Heart left ventricle (tissue), 16 donors: ENCODE data around the gene CDH13. TPM values are rescaled to one million over a fixed set of nuclear protein-coding genes. Genes with fewer than 3 reads are reported as not detected.
A peak's percentile ranks its signal among the peaks of the same experiment; 100 is the strongest.

Experiments
- ATAC-seq, 4 donors: fragments of 200-7000 bp; cut with Tn5 transposase; one replicate each; pipeline ENCODE4 v1.9.1; 2020 to 2022; ENCODE audit warnings: moderate library complexity in 4 of 4, mild to moderate bottlenecking in 3 of 4, moderate number of reproducible peaks in 1 of 4
- DNase-seq, 5 donors: peaks; one replicate each; pipeline ENCODE4 v3.0.0-alpha.2; 2020
- H3K27ac ChIP-seq, 12 donors: fragments of 200-600 bp; sonication (generic) in 4 of 12; one replicate each; pipeline versions ENCODE4 v1.5.0 to v1.8.0; 2016 to 2022; ENCODE audit warnings: mild to moderate bottlenecking in 2 of 12
- H3K27me3 ChIP-seq, 9 donors: fragments of 200-600 bp; sonication (generic) in 2 of 9; one replicate each; pipeline versions ENCODE4 v1.5.1 to v1.8.0; 2016 to 2022; ENCODE audit warnings: mild to moderate bottlenecking in 3 of 9
- H3K36me3 ChIP-seq, 9 donors: fragments of 200-600 bp; sonication (generic) in 2 of 9; one replicate each; pipeline versions ENCODE4 v1.5.0 to v1.8.0; 2018 to 2022; ENCODE audit warnings: mild to moderate bottlenecking in 2 of 9
- H3K4me1 ChIP-seq, 12 donors: fragments of 200-600 bp; sonication (generic) in 4 of 12; one replicate each; pipeline versions ENCODE4 v1.5.0 to v1.8.0; 2016 to 2022; ENCODE audit warnings: mild to moderate bottlenecking in 3 of 12
- H3K4me3 ChIP-seq, 12 donors: fragments of 200-600 bp; sonication (generic) in 4 of 12; one replicate each; pipeline versions ENCODE4 v1.5.0 to v1.8.0; 2017 to 2022; ENCODE audit warnings: mild to moderate bottlenecking in 9 of 12, moderate library complexity in 4 of 12
- H3K9me3 ChIP-seq, 12 donors: fragments of 200-600 bp; sonication (generic) in 4 of 12; one replicate each; pipeline versions ENCODE4 v1.5.0 to v1.8.0; 2016 to 2022; ENCODE audit warnings: mild to moderate bottlenecking in 1 of 12
- POLR2A ChIP-seq, 2 donors: fragments of 450-650 bp; IDR thresholded peaks; one replicate each; pipeline ENCODE4 v1.6.1; 2017; ENCODE audit warnings: antibody characterized with exemption in 2 of 2, mild to moderate bottlenecking in 2 of 2, moderate library complexity in 2 of 2
- WGBS, 4 donors: extraction: QIAGEN DNeasy Blood & Tissue Kit in 2 of 4; methylation state at CpG; one replicate each; pipeline versions ENCODE4 v1.1.5 to v1.1.7; 2013 to 2018; 5-methylcytosine and 5-hydroxymethylcytosine counted together
- intact Hi-C, 10 donors: fragments of 100-400 bp; cut with DNase I; formaldehyde crosslinking; loops; one replicate each; pipeline versions ENCODE4 v1.11.1 to v1.14.2; 2022
- polyA plus RNA-seq, 2 donors: library from polyadenylated mRNA; stranded (reverse); fragments of 200-250 nt; gene quantifications; one replicate each; pipeline ENCODE4 v1.2.3, GENCODE V29; 2013
- total RNA-seq, 9 donors: library from RNA; depleted of rRNA in 2 of 9; stranded (reverse); fragments of >200 nt in 2 of 9; fragmentation: NEBNext Ultra II Directional in 3 of 9; extraction: Animal tissue kit (Norgen Biotek cat#: 25700) in 3 of 9; gene quantifications; one replicate each; pipeline versions ENCODE4 v1.1.0 to v1.2.4, GENCODE V29; 2016 to 2023
- TF ChIP-seq, protein P1 (sequence below), 12 donors: fragments of 200-600 bp; sonication (generic) in 4 of 12; IDR thresholded peaks; one replicate each; pipeline versions ENCODE4 v1.5.0 to v1.8.0; 2018 to 2022; ENCODE audit warnings: antibody characterized with exemption in 12 of 12, mild to moderate bottlenecking in 5 of 12
- donor health status: ischemic (EF 13 %, LVEDD 7.1; RV severe dilation, severe dysfunction).
- donor health status: healthy with polysubstance abuse.
- donor health status: DM: no; HTN: yes; CAD: no.
- donor health status: DM: no; HTN: no; CAD: no.
- donor health status: ischemic (EF 25% LVEDD 6.9; RV normal size, moderate dysfunction).
- donor health status: ischemic (EF 25% LVEDD 5.7; RV mildly dilated, moderate dysfunction).
- donor health status: healthy.
- donor health status: DM: yes; HTN: yes; CAD: no.
- donor health status: ischemic (EF 35%, LVEDD 5.7; RV mildly dilated, moderate dysfunction).
- donor health status: nonischemic (EF 11% LVEDD 7.7; RV severe dilation, severe dysfunction).
- donor health status: DM: yes; HTN: yes; CAD: no.
- donor health status: PGD.
- donor health status: ischemic (EF 29% LVEDD 5.4; RV normal size, mild dysfunction).
- donor health status: nonischemic (EF 23%, LVEDD 6.1; RV moderate dilation, normal function).

CDH13 gene
- total and polyA plus RNA-seq, 11 donors: 15.0 to 172 (median 137) TPM

GRCh38 chr16:82830944-82831343 is 204.2 kb downstream of the CDH13 start:
- ATAC-seq (no peak), DNase-seq (no peak)
- no peak for TF ChIP-seq POLR2A (IDR thresholded peaks at IDR 0.05)
- TF ChIP-seq, protein P1, sequence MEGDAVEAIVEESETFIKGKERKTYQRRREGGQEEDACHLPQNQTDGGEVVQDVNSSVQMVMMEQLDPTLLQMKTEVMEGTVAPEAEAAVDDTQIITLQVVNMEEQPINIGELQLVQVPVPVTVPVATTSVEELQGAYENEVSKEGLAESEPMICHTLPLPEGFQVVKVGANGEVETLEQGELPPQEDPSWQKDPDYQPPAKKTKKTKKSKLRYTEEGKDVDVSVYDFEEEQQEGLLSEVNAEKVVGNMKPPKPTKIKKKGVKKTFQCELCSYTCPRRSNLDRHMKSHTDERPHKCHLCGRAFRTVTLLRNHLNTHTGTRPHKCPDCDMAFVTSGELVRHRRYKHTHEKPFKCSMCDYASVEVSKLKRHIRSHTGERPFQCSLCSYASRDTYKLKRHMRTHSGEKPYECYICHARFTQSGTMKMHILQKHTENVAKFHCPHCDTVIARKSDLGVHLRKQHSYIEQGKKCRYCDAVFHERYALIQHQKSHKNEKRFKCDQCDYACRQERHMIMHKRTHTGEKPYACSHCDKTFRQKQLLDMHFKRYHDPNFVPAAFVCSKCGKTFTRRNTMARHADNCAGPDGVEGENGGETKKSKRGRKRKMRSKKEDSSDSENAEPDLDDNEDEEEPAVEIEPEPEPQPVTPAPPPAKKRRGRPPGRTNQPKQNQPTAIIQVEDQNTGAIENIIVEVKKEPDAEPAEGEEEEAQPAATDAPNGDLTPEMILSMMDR (IDR thresholded peaks at IDR 0.05): no peak
- intact Hi-C loops: no loop called here
- H3K4me3 ChIP-seq: no peak overlapping the region
- 85 to 98% (median 93%) methylated on average over 7 of the region's 7 CpGs for WGBS, 4 donors
- no peaks in the 10 kb centered on the region for H3K9me3 ChIP-seq
- H3K4me1 ChIP-seq: peaks cover 0 to 23% (median 5%) of the 10 kb centered on the region in 12 donors
- no peaks in the 10 kb centered on the region for H3K27me3 ChIP-seq
- H3K36me3 ChIP-seq: no peaks in the 10 kb centered on the region
- no peak overlapping the region for H3K27ac ChIP-seq

DNA sequence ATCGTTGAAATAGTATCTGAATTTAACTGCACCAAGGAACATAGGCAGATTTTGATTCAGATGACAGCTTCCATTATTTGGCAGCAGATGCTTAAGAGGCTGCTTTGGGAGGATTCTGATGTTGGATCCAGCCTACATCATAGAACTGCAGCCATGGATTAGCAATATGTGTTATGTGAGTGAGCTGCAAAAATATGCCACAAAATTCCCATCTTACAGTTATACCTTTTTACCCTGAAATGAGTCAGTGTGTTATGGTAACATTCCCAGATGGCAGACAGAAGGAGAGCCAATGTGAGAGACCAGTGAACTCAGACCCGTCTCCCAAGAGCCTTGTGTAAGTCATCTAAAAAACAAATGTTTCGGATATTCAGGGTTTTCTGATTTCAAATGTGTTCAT is 206.1 kb downstream of the CDH13 start:
- ATAC-seq (no peak), DNase-seq (no peak)
- intact Hi-C loops: no loop called here
- Histone ChIP-seq H3K4me1 (peaks cover 0 to 20% (median 5%) of the 10 kb centered on the region in 12 donors), H3K36me3 (no peaks in the 10 kb centered on the region), H3K27ac (no peak overlapping the region), H3K27me3 (no peaks in the 10 kb centered on the region), H3K4me3 (no peak overlapping the region), H3K9me3 (no peaks in the 10 kb centered on the region)
- WGBS, 4 donors: 64 to 88% (median 78%) methylated on average over 3 of the region's 3 CpGs
- no peak for TF ChIP-seq POLR2A (IDR thresholded peaks at IDR 0.05)
- TF ChIP-seq, protein P1 (IDR thresholded peaks at IDR 0.05): no peak

- intact Hi-C loops: no loop called here
- 81 to 86% (median 82%) methylated on average over 7 of the region's 7 CpGs for WGBS, 4 donors
- Histone ChIP-seq H3K27me3 (no peaks in the 10 kb centered on the region), H3K4me1 (peaks cover 0 to 20% (median 5%) of the 10 kb centered on the region in 12 donors), H3K27ac (no peak overlapping the region), H3K4me3 (no peak overlapping the region), H3K9me3 (no peaks in the 10 kb centered on the region), H3K36me3 (no peaks in the 10 kb centered on the region)
- peak in 1 of 4 donors; percentile 18 for ATAC-seq
- TF ChIP-seq POLR2A (IDR thresholded peaks at IDR 0.05): no peak
- TF ChIP-seq, protein P1 (IDR thresholded peaks at IDR 0.05): no peak
- DNase-seq: no peak
Observed at GRCh38 chr16:82833378-82833993, 206.7 kb downstream of the CDH13 start.

GRCh38 chr16:82834151-82834815 is 207.5 kb downstream of the CDH13 start:
- ATAC-seq (peak in 1 of 4 donors; percentile 37), DNase-seq (no peak)
- Histone ChIP-seq H3K36me3 (no peaks in the 10 kb centered on the region), H3K4me3 (no peak overlapping the region), H3K4me1 (peaks cover 0 to 20% (median 5%) of the 10 kb centered on the region in 12 donors), H3K27me3 (no peaks in the 10 kb centered on the region), H3K9me3 (no peaks in the 10 kb centered on the region), H3K27ac (no peak overlapping the region)
- intact Hi-C loops: no loop called here
- no peak for TF ChIP-seq POLR2A (IDR thresholded peaks at IDR 0.05)
- TF ChIP-seq, protein P1 (IDR thresholded peaks at IDR 0.05): no peak
- WGBS, 4 donors: 68 to 74% (median 71%) methylated on average over 8 of the region's 8 CpGs
